ENCODE measurements around the gene MTMR3.

The MTMR3 gene

GRCh38 chr22:29916007-29916544 is 33.1 kb downstream of the MTMR3 start:
- peak; percentile 4 for DNase-seq (ENCODE audit: low read depth)

DNA sequence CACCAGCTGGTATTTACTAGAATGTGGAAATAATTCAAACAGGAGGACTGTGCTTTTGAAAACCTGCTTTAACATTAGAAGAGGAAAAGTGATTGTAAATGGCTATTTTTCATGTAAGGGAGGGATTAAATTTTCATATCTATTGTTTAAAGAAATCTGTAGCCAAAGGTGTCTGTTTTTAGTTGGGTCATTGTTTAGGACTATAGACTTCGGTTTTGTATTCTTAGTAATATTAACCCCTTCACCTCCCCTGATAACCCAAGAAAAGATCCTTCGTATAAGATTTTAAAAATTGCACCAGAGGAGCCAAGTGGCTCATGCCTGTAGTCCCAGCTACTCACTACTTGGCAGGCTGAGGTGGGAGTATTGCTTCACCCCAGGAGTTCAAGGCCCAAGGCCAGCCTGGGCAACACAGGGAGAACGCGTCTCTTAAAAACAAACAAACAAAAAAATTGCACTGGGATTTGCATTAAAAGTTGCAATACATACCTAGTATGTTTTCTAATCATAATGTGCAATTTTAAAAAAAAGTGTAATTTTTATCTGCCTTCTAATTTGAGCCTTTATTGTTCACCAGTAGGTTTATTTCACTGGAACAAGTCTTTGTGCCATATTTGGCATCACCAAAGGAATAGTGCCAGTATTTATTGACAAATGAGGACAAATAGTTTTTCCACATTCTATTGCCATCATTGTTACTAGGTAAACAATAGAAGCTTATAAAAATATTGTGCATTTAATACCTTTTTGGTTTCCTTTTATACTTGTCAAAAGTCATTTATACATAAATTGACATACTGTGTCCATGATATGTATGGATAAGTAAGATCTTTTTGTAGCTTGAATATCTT is 34.3 kb downstream of the MTMR3 start:
- peak; percentile 78 for DNase-seq (ENCODE audit: low read depth)

- DNase-seq (ENCODE audit: low read depth), result no peak
These were observed 42.4 kb downstream of the MTMR3 start for GRCh38 chr22:29925402-29925801.

GRCh38 chr22:29926057-29926456 is 43.1 kb downstream of the MTMR3 start:
- DNase-seq (ENCODE audit: low read depth), result no peak

DNA sequence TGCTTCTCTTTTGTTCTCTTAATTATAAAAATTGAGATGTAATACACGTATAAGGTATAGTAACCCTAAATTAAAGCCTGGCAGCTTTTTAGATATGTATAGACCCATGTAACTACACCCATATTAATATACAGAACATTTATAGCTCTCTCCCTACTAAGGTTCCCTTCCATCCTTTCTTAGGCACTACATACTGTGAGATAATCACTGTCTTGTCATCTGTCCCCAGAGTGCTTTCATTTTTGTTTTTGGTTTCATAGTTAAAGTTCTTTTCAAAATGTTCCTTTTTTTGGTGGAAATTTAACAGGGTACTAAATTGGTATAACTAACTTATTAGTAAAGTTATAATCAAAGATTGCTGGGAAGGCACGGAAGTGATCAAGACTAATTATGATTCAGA is 49.2 kb downstream of the MTMR3 start:
- no peak for DNase-seq (ENCODE audit: low read depth)

DNA sequence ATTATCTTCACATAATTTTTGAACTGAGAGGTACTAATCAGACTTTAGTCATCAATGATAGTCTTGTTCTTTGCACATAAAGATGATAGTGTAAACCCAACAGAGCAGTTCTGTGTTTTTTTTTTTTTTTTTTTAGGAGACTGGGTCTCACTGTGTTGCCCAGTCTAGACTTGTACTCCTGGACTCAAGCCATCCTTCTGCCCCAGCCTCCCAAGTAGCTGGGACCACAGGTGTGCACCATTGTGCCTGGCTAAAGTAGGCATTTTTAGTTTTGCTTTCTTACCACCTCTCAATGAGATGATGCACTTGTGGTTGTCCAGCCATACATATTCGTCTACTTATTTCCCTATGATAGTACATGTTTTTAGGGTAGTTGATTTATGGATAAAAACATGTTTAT is 50.6 kb downstream of the MTMR3 start:
- no peak for DNase-seq (ENCODE audit: low read depth)

DNA sequence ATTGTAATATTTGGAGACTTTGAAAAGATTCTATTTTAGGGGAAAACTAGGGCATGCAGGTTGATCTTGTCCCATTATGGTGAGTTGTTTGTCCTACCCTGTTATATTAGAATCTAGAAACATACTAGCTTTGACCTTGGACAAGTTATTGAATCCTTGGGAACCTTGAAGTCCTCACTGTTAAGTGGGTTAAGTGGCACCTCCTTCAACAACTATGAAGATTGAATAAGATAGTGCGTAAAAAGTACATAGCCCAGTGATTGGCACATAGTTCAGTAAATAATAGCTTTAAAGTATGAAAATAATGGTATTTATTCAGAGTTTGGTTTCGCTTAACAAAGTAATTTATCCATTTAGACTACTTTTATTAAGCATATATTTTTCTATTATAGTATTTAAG is 51.6 kb downstream of the MTMR3 start:
- DNase-seq (ENCODE audit: low read depth), result no peak

GRCh38 chr22:29936186-29936585 is 53.2 kb downstream of the MTMR3 start:
- no peak for DNase-seq (ENCODE audit: low read depth)

GRCh38 chr22:29937940-29938693 is 55.1 kb downstream of the MTMR3 start:
- no peak for DNase-seq (ENCODE audit: low read depth)

DNA sequence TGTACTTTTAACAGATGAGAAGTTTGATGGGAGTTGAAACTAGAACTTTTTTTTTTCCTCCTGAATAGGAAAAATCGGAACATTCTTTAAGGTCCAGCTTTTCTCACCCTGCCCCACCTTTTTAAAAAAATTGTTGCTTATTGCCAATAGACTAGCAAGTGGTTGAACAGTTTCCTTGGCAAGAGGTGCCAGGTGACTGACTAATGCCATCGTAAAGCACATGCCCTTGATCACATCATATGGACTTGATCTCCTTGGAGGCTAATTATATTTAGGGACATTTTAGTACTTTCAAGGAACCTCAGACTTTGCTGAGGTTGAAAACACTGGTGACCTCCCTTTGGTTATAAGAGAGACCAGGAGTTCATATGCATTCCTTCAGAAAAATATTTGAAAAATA is 57.6 kb downstream of the MTMR3 start:
- DNase-seq (ENCODE audit: low read depth), result no peak

DNA sequence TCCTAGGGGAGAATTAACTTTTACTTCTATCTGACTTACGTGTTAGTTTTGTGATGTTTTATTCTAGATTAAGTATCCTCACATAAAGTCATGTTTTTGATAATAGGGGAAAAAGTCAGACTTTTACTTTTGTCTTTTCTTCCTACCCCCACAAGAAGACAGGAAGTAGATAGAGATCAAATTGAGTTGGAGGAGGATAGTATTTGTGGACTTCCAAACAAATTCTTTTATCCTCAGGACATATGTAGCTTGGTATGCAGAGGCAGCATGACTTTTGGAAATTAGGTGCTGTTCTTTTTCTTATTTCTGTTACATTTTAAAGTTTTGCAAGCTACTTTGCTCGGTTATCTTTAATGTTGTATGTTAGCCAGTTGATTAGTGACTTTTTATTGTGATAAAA is 61.4 kb downstream of the MTMR3 start:
- no peak for DNase-seq (ENCODE audit: low read depth)

DNA sequence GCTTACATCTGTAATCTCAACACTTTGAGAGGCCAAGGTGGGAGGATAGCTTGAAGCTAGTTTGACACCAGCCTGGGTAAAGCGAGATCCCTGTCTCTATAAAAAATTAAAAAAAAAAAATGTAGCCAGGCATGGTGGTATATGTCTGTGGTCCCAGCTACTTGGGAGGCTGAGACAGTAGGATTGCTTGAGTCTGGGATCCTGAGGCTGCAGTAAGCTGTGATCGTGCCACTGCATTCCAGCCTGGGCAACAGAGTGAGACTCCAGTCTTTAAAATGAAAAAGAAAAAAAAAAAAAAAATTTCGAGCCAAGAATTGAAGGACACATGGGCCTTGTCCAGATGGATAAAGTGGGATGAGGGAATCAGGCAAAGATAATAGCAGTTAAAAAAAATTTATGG is 62.5 kb downstream of the MTMR3 start:
- DNase-seq (ENCODE audit: low read depth), result no peak

DNA sequence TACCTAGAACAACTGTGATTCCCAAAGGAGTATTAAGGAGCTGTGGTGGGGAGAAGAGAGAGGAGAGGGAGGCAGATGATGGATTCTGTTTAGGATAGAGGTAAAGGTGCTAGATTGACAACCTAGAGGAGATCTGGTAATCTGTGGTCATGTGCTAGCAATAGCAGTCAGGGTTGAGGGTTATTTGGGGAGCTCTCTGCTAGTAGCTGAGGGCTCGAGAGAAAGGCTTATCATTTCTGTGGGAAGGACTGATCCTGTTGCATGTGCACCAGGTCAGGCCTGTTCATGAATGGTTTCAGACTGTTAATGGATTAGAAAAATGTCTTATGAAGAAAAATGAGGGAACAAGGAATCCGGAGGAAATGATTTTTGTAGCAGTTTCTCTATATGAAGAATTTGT is 63.2 kb downstream of the MTMR3 start:
- DNase-seq (ENCODE audit: low read depth), result no peak

DNA sequence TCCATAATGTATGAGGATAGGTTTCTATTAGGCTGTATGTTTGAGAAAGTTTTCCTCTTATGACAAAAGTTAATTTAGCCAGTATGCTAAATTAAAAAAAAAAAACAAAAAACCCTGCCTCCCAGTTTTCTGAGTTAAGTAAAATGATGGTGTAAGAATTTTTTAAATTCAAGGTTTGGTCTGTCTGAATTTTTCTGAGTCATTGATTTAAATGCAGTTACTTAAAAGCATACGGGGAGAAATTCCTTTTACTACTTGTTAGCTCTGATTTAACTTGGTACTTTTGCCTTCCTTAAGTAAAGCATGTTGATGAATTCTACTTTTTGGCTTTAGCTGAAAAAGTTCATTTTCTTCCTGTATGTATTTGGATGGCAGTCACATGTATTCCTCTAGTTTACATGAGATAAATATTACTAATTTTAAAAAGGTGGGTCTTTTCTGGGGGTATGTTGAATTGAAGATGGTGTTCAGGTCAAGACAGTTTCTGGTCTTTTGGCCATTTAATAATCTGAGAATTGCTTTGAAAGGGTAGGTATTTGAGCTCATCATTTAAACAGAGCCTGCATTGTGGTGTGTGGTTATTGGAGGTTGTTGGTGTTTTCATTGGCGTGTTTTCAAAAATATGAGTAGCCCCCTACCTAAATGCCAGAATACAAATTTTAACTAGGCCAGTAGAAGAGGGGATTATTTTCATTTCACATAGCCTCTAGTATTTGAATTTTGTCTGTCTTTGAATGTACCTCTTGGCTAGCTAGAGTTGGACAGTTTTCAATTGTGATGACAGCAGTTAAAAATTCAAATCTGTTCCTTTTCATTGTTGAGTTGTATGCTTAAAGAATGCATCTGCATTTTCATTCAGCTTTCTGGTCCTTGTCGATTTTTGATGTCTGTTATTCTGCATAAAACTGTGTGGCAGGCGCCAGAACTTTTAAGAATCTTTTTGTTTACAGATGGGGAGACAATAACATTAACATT is 64.7 kb downstream of the MTMR3 start:
- DNase-seq (ENCODE audit: low read depth), result peak; percentile 6

GRCh38 chr22:29948385-29948769 is 65.4 kb downstream of the MTMR3 start:
- no peak for DNase-seq (ENCODE audit: low read depth)

- DNase-seq (ENCODE audit: low read depth), result no peak
These were observed 66.9 kb downstream of the MTMR3 start for GRCh38 chr22:29949872-29950271.

DNA sequence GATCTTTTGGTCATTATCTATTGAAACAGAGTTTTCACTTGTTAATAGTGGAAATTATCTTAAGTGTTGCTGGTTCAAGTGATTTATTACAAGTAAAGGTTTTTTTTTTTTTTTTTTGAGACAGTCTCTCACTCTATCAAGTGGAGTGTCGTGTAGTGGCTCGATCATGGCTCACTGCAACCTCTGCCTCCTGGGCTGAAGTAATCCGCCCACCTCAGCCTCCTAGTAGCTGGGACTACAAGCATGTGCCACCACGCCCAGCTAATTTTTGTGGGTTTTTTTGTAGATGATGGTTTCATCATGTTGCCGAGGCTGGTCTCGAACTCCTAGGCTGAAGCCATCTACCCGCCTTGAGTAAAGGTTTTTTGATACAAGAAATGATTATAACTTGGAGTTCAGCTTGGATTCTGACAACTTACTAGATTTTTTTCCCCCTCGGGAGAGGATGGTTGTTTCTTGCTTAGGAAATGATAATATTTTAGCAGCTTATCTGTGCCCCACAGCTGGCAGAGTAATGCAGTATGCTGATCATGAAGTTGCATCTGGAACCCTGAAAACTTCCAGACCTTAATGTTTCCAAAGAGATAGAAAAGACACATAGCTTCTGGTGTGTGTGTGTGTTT is 68.9 kb downstream of the MTMR3 start:
- no peak for DNase-seq (ENCODE audit: low read depth)

DNA sequence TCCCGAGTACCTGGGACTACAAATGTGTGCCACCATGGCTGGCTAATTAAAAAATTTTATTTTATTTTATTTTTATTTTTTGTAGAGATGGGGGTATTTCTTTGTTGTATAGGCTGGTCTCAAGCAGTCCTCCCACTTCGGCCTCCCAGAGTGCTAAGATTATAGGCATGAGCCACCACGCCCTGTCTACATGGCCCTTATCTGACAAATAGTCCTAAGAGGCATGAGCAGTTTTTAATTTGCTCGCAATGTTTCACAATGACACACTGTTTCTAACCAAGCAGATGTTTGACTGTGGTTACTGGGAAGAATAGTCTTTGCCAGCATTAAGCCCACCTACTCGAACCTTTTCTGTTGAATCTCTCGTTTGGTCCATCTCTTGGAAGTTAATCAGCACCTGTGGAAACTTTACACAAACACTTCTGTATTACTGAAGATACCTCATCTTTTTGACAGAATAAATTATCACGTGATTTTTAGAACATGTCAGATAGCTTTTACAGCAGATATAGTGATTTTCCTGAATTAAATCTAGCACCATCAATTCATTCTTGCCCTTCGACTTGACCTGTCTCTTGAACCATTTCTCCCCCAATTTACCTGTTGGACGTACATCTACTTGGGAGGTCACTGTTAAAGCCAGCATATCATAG is 71.4 kb downstream of the MTMR3 start:
- DNase-seq (ENCODE audit: low read depth), result no peak

DNA sequence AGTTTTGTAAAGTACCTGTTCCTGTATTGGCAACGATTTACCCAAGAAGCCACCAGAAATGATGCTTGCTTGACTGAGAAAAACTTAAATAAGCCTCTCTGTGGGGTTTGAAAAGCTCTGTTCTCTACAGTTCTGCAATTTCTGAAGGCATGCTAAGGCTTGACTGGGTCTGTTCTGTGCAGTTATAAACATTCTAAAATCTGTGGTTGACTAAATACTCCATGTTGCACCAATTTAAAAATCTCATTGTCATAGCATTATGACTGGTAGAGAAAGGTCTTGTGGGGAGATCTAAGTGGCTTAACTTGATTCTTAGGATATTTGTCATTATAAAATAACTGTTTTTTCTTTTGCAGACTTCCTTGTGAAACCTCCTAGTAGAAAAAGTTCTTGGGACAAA is 73.7 kb downstream of the MTMR3 start:
- DNase-seq (ENCODE audit: low read depth), result no peak

DNA sequence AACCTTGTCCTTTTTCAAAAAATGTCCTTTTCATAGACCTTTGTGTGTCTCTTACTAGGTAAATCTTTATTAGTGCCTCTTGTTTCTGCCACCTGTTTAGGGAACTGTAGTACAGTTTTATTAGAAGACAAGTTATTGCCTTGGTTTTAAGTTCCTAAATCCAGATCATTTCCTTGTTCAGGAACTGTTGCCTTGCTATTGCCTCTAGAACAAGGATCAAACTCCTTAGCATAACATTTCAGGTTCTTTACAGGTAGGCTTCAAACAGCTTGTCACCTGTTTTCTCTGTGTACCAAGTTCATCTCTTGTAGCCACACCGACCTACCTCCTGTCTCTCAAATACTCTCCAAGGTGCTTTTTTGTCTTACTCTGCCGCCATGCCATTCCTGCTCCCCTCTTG is 75.2 kb downstream of the MTMR3 start:
- DNase-seq (ENCODE audit: low read depth), result no peak

DNA sequence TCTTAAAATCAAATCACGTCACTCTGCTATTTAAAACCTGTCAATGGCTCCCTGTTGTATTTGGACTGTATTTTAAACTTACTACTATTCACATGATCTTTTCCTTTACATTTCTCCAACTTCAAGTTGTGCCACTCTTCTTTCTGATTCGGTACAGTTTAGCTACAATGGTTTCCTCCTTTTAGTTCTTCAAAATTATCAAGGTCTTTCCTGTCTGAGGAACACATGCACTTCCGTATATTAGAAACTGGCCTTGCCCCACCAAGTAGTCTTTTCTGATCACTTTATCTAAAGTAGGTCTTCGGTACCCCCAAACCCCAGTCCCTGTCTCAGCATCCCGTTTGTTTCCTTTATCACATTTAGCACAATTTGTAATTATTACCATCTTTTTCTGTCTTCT is 81.8 kb downstream of the MTMR3 start:
- DNase-seq (ENCODE audit: low read depth), result no peak
